H1 (cell line): Measurements from ENCODE around the gene ACER3. TPM values are rescaled to one million over a fixed set of nuclear protein-coding genes. Genes with fewer than 3 reads are reported as not detected.

Source experiments
- CTCF ChIP-seq, 3 experiments: IDR thresholded peaks; 1 replicate in 2 of 3; 2 replicates in 1 of 3; pipeline versions ENCODE4 v1.5.1 to v1.6.1; 2011; ENCODE audit warnings: low read length in 3 of 3, mild to moderate bottlenecking in 3 of 3, inconsistent platforms in 2 of 3, low read depth in 1 of 3, moderate library complexity in 1 of 3; ENCODE audit not compliant: insufficient read depth in 1 of 3; ENCODE audit errors: control extremely low read depth in 1 of 3
- polyA plus RNA-seq, 7 experiments: library from polyadenylated mRNA; depleted of rRNA in 3 of 7; stranded (reverse) in 5 of 7; unstranded in 2 of 7; fragments of >200 nt in 5 of 7; fragments of 200-250 nt in 2 of 7; gene quantifications; 1 replicate in 5 of 7; 2 replicates in 1 of 7; 4 replicates in 1 of 7; pipeline versions ENCODE4 v1.2.1 to v1.2.3, GENCODE V29; 2011 to 2013; ENCODE audit warnings: missing spikeins in 2 of 7, mixed read lengths in 2 of 7
- total RNA-seq: library from RNA; stranded (reverse); fragmentation: NEBNext Ultra II Directional; extraction: Animal tissue kit (Norgen Biotek cat#: 25700); gene quantifications from 2 replicates; pipeline ENCODE4 v1.2.1, GENCODE V29; 2021

The ACER3 gene
- total and polyA plus RNA-seq, 2 of the 8 experiments (the other 6 are each of a cell fraction or from before 2014, with no cell fraction given), result 5.7 to 16.2 TPM

- TF ChIP-seq CTCF (IDR thresholded peaks at IDR 0.05; ENCODE audit: control extremely low read depth in 1 of 3, insufficient read depth in 1 of 3, low read depth in 1 of 3, low read length in 3 of 3), result peak; percentile 82 to 97 (median 91)
- TF ChIP-seq, all 59 proteins: peak for 3
Observed at GRCh38 chr11:76838678-76839068, 22.0 kb upstream of the ACER3 start (continued).
